GM19023 (cell line): Measurements from ENCODE around the gene SPEN.
"Not testable (repeated sequence)": the region's sequence is repeated elsewhere in the genome, so short reads cannot be mapped to it uniquely, and the experiment has no call there.

Experiments
- ATAC-seq: cut with Tn5 transposase; IDR thresholded peaks from one replicate; pipeline ENCODE4 v1.9.1; 2021; ENCODE audit warnings: mild to moderate bottlenecking, moderate library complexity; ENCODE audit not compliant: unreplicated experiment

Gene SPEN

GRCh38 chr1:15896841-15897610, 49.5 kb downstream of the SPEN start:
- not testable (repeated sequence) for ATAC-seq

GRCh38 chr1:15899266-15899665, 51.8 kb downstream of the SPEN start:
- ATAC-seq, result no peak

GRCh38 chr1:15900662-15901279, 53.3 kb downstream of the SPEN start:
- no peak for ATAC-seq

- ATAC-seq, result no peak
Observed at GRCh38 chr1:15902882-15903281, 55.4 kb downstream of the SPEN start.

- ATAC-seq, result no peak
Observed at GRCh38 chr1:15908597-15908996, 61.1 kb downstream of the SPEN start.

- ATAC-seq, result no peak
Observed at GRCh38 chr1:15911141-15911540, 63.6 kb downstream of the SPEN start.

- ATAC-seq, result no peak
Observed at GRCh38 chr1:15911927-15912326, 64.4 kb downstream of the SPEN start.

- not testable (repeated sequence) for ATAC-seq
Observed at GRCh38 chr1:15913607-15914006, 66.1 kb downstream of the SPEN start.

GRCh38 chr1:15915991-15916390, 68.5 kb downstream of the SPEN start:
- ATAC-seq, result no peak

GRCh38 chr1:15916417-15916816, 68.9 kb downstream of the SPEN start:
- no peak for ATAC-seq

GRCh38 chr1:15916916-15917315, 69.4 kb downstream of the SPEN start:
- ATAC-seq, result no peak

- peak; percentile 70 for ATAC-seq
Observed at GRCh38 chr1:15918962-15919715, 71.6 kb downstream of the SPEN start.

GRCh38 chr1:15923241-15923640, 75.7 kb downstream of the SPEN start:
- no peak for ATAC-seq

- ATAC-seq, result not testable (repeated sequence)
Observed at GRCh38 chr1:15926448-15926847, 78.9 kb downstream of the SPEN start.

GRCh38 chr1:15928971-15929965, 81.8 kb downstream of the SPEN start:
- ATAC-seq, result no peak

- ATAC-seq, result no peak
Observed at GRCh38 chr1:15931401-15931800, 83.9 kb downstream of the SPEN start.

- no peak for ATAC-seq
Observed at GRCh38 chr1:15931884-15932283, 84.4 kb downstream of the SPEN start.

GRCh38 chr1:15932612-15933011, 85.1 kb downstream of the SPEN start:
- no peak for ATAC-seq

GRCh38 chr1:15933684-15934083, 86.2 kb downstream of the SPEN start:
- ATAC-seq, result no peak

GRCh38 chr1:15934211-15935055, 86.9 kb downstream of the SPEN start:
- ATAC-seq, result no peak
